ENCODE results near the gene SIM2.

Gene SIM2

DNA sequence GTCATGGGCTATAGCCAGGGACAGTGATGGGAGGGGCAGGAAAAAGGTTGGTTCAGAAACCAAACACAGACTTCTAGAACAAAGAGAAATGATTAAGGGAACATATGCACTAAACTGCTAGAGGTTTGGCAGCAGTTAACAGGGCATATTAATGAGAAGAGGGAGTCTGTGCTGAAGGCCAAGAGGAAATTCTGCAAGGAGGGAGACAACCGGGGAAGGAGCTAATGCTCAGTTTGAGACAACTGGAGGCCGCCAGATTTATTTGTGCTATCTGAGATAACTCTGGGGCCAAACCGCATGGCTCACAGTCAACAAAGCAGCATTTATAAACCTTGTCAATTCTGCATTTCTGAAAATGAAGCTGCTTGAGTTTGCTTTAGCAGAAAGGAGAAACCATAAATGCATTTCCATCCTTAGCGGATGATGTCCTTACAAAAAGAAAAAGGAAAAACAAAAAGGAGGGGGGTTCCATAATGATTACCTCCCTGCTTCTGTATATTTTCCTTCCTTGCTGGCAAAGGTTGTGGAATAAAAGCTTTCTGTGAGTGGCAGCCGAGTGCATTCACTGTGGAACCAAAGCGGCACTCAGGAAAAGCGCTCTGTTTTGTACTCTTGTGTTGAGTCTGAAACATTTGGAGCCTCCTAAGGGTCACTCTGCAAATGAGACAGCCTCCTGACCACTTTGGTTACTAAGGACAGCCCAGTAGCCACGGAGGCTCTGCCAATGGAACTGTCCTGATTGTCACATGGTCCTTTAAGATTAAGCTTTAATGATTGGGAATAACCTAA is 70.3 kb downstream of the SIM2 start:
- DNase-seq, result no peak

DNA sequence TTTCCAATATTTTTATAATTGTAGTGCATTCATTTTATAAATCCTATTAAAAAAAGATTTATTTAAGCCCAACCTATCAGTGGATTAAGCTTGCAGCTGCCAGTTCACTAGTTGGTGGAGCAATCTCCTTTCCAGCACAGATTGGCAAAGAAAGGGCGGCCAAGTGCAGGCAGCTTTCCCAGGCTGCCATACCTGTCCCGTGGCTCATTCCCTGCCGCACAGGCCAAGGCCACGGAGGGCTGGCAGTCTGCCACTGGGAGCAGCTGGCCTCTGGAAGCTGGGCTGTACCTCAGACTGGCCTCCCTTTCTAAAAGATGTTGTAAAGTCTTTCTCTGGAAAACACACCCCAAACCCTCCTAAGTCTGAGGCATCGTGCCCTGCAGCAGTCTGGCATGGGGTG is 74.2 kb downstream of the SIM2 start:
- DNase-seq, result no peak

DNA sequence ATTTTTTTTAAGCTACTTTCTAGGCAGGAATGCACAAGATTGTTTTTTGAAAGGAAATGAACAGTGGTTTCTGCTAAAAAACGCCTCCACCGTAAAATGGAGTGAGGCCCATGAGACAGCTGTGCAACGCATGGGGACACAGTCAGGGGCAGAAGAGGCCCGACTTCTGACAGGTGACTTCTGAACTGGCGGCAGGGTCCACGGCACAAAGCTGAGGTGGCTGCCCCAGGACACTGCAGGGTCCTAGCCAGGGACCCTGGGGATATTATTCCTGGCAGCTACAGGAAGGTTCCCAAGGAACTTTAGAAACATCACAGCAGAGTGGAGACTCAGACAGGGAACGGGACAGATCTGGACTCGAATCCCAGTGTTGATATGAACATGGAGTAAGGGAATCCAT is 75.1 kb downstream of the SIM2 start:
- DNase-seq, result no peak

- no peak for DNase-seq
These were observed 78.2 kb downstream of the SIM2 start for GRCh38 chr21:36776981-36777617.

DNA sequence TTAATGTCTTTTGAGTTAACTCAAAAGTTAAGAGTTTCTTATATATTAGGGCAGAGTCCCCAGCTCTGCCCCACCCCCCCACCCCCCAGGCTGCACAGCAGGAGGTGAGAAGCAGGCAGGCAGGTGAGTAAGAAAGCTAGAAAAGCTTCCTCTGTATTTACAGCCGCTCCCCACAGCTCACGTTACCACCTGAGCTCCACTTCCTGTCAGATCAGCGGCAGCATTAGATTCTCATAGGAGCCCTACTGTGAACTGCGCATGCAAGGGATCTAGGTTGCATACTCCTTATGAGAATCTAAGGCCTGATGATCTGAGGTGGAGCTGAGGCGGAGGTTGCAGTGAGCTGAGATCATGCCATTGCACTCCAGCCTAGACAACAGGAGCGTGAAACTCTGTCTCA is 81.9 kb downstream of the SIM2 start:
- no peak for DNase-seq

DNA sequence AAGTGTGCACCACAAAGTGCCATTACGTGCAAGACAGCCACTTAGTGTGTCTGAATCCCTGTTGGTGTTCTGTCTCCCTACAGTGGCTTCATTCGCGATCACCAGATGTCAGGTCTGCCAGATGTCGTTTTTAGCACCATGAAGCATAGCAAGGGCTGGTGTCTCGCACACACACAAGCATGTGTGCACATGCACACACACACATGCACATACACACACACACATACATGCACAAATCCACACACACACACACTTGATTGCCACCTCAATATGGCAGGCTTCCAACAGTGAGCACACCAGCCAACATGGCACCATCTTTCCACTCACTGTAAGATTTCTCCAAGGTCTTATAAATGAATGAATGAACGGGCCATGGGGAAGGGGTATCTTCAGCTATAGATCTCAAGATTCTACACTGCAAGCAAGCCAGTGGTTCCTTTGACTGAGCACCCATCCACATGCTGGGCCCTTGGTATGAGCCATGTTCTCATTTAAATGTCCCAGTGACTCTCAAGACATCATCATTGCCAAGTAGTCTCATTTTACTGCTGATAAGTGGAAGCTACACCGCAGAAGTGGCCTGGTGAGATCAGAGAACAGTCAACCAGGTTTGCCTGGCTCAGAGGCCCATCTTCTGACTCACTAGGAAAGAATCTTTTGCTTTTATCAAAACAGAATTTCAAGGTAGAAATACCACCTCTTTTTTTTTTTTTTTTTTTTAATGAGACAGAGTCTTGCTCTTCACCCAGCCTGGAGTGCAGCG is 84.9 kb downstream of the SIM2 start:
- peak in 1 of 2 experiments; percentile 6 for DNase-seq

DNA sequence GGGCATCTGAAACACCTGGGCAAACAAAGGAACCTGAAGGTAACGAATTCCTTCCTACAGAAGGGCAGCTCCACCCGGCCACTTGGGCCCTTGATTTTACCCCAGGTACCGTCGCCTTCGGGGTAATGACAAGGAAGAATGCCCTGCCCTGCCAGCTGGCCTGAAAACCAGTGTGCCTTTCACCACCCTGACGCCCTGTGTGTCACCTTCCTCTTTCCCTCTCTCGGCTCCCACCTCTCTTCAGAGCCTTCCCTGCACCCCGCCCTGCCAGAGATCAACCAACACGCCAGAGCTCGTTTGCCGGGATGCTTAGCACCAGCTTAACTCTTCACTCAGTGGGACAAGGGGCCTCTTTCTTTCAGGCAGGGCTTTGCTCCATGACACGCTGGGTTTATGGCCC is 86.0 kb downstream of the SIM2 start:
- no peak for DNase-seq

DNA sequence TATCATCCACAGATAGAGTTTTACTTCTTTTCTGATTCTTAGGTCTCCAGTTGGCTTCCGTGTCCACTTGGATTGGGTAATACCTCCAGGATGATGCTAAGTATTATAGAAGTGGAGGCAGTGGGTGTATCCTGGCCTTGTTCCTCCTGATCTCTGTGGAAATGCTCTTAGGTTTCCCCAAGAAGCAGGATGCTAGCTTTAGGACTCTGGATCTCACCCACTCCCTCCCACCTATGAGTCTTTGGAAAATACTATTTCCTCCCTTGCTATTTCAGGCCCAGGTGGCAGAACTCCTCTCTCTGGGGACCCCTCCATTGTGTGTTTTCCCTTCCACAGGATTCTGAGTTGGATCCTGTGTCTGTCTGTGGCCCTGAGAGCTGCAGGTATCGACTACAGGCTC is 86.7 kb downstream of the SIM2 start:
- DNase-seq, result no peak

- DNase-seq, result no peak
These were observed 87.3 kb downstream of the SIM2 start for GRCh38 chr21:36786186-36786585.

DNA sequence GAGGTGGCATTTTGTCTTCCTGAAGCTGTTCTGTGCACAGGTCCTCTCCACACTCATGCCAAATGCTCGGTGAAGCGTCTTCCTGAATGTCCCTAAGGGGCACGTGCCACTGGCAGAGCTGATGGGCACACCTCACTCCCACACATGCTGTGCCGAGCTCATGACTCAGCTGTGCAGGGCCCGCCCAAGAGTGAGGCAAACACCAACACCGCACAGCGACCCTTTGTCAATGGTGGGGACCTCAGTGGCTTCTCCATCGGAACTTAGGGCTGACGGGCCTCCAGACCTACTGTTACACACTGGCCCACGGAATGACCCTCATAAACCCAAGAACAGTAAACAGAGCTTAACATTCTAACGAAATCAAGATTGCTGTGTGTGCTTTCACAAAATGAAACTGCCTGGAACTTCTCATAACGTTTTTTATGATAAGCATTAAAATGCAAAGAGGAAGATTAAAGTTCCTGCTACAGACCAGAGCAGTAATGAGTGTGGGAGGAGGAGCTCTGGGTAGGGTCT is 89.3 kb downstream of the SIM2 start:
- DNase-seq, result no peak

DNA sequence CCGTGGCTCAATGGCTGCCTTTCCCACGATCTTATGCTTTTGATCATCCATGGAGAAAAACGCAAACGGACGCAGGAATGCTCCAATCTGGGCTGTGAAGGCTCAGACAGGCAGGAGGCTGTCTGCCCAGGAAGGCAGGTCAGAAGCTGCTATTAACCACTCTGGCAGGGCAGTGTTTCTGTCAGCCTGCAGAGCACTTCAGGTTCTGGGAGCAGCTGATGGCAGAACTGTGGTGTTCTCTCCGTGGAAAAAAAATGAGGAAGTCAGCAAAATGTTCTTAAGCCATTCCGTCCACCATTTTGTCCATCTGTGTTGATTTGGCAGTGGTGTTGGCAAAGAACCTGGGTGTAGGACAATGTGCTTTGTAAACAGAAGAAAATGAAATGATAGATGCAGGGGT is 91.7 kb downstream of the SIM2 start:
- DNase-seq, result no peak

DNA sequence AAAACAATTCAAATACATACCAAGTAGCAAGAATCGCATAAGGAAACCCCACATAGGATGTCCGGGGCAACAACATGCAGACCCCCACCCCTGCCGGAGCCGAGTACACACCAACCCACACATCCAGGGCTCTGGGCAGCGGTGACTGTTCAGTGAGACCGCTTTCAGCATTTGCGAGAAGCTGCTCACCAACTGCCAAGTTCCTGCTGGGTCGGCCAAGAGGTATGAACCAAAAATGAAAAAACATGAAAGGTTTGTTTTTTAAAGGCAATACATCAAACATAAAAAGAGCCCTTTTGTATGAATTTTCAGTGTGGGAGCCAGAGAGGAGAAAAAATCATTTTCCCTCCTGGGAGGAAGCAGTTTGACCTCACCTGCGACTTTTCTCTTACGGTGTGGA is 92.3 kb downstream of the SIM2 start:
- DNase-seq, result no peak

DNA sequence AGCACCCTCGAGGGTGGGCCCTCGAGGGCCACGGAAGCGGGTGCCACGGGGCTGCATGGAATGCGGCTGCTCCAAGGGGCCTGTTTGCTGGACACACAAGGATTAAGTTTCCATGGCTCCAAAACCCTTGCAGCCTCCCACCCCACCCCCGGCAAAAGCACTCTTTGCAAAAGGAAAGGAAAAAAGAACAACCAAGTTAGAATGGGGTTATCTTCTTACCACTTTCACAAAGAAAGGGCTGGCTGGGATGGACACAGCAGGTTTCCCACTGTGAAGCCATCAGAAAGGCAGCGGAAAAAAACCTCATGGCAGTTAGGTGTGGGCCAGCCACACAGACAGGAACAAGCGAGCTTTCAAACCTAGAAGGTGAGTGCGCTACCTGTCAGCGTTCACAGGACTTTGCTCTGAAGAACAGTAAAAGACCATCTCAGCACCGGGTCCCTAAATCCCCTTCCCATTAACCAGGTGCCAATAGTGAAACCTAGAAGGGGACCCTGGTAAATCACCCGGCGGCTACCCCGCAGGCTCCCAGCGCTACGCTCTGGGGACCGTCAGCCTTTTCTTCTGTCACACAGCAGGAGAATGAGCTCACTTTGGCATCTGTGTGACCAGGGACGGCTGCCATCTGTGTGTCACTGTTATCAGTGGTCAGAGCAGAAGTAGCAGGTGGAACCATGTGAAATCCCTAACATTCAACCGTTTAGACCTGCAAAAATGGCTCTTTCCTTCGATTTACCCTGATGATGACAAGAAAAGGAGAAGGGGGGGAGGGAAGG is 93.0 kb downstream of the SIM2 start:
- no peak for DNase-seq

- no peak for DNase-seq
These were observed 93.6 kb downstream of the SIM2 start for GRCh38 chr21:36792505-36792967.

- no peak for DNase-seq
These were observed 97.2 kb downstream of the SIM2 start for GRCh38 chr21:36796070-36796469.

DNA sequence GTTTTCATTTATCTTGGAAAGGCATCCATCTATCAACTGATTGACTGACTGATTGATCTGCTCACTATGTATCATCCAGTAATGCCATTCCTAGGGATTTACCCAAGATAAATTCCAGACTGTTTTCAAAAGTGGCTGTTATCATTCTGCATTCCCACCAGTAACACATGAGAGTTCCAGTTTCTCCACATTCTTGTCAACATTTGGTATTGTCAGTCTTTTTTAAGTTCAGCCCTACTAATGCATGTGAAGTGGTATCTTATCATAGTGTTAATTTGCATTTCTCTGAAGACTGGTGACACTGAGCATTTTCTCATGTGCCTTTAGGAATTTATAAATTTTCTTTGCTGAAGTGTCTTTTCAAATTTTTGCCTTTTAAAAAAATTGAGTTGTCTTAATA is 99.6 kb downstream of the SIM2 start:
- DNase-seq, result no peak

All from SW 1271 (cell line).